Testis (tissue), 2 donors: ENCODE results near the gene PHIP.

Experiments used
- CTCF ChIP-seq, 3 experiments: fragments of 450-650 bp in 2 of 3; fragments of 200-600 bp in 1 of 3; sonication (generic) in 1 of 3; IDR thresholded peaks; one replicate each; pipeline ENCODE4 v1.5.1; 2016 to 2019; ENCODE audit warnings: antibody characterized with exemption in 3 of 3, mild to moderate bottlenecking in 2 of 3, moderate library complexity in 1 of 3
- POLR2A ChIP-seq: fragments of 450-650 bp; IDR thresholded peaks from one replicate; pipeline ENCODE4 v1.6.1; 2017; ENCODE audit warnings: antibody characterized with exemption, mild to moderate bottlenecking, moderate library complexity

- TF ChIP-seq CTCF (IDR thresholded peaks at IDR 0.05), result no peak
- TF ChIP-seq POLR2A, result no peak
These were observed 33.5 kb upstream of the PHIP start for GRCh38 chr6:79111549-79111948.
